HEK293 (cell line): ENCODE data around the gene BLVRA.

ENCODE experiments used
- BCL11A ChIP-seq: fragments of 450-650 bp; formaldehyde crosslinking; IDR thresholded peaks from 2 replicates; pipeline ENCODE4 v1.5.1; 2016; ENCODE audit warnings: low read depth, missing biosample characterization, missing genetic modification characterization
- HOXD13 ChIP-seq: sonication (generic); formaldehyde crosslinking; IDR thresholded peaks from 2 replicates; pipeline ENCODE4 v1.8.0; 2022; ENCODE audit warnings: missing genetic modification reagents, borderline replicate concordance
- KLF10 ChIP-seq: fragments of 450-650 bp; IDR thresholded peaks from 2 replicates; pipeline ENCODE4 v1.5.1; 2018; ENCODE audit warnings: missing biosample characterization, mild to moderate bottlenecking, missing genetic modification characterization
- KLF7 ChIP-seq: fragments of 450-650 bp; formaldehyde crosslinking; IDR thresholded peaks from 2 replicates; pipeline ENCODE4 v1.5.1; 2016; ENCODE audit warnings: missing biosample characterization, missing genetic modification characterization, borderline replicate concordance
- MZF1 ChIP-seq: fragments of 450-650 bp; formaldehyde crosslinking; IDR thresholded peaks from 2 replicates; pipeline ENCODE4 v1.5.1; 2017; ENCODE audit warnings: missing biosample characterization, missing genetic modification characterization, borderline replicate concordance
- OVOL3 ChIP-seq: fragments of 450-650 bp; formaldehyde crosslinking; IDR thresholded peaks from 2 replicates; pipeline ENCODE4 v1.5.1; 2016; ENCODE audit warnings: missing biosample characterization, missing genetic modification characterization
- SETDB1 ChIP-seq: IDR thresholded peaks from one replicate; pipeline ENCODE4 v1.6.1; 2017; ENCODE audit warnings: mild to moderate bottlenecking, low read length, moderate library complexity, mixed read lengths; ENCODE audit not compliant: insufficient read length
- YY1 ChIP-seq: fragments of 450-650 bp; formaldehyde crosslinking; IDR thresholded peaks from 2 replicates; pipeline ENCODE4 v1.5.1; 2018; ENCODE audit warnings: missing biosample characterization, missing genetic modification characterization
- YY2 ChIP-seq: fragments of 450-650 bp; formaldehyde crosslinking; IDR thresholded peaks from 2 replicates; pipeline ENCODE4 v1.5.1; 2016; ENCODE audit warnings: missing biosample characterization, missing genetic modification characterization
- ZNF133 ChIP-seq: fragments of 450-650 bp; formaldehyde crosslinking; IDR thresholded peaks from 2 replicates; pipeline ENCODE4 v1.5.1; 2016; ENCODE audit warnings: missing biosample characterization, missing genetic modification characterization
- ZNF138 ChIP-seq: fragments of 450-650 bp; formaldehyde crosslinking; IDR thresholded peaks from 2 replicates; pipeline ENCODE4 v1.5.1; 2016; ENCODE audit warnings: missing biosample characterization, missing genetic modification characterization, borderline replicate concordance
- ZNF157 ChIP-seq: fragments of 450-650 bp; formaldehyde crosslinking; IDR thresholded peaks from 2 replicates; pipeline ENCODE4 v1.5.1; 2016; ENCODE audit warnings: missing biosample characterization, missing genetic modification characterization
- ZNF350 ChIP-seq: fragments of 450-650 bp; formaldehyde crosslinking; IDR thresholded peaks from 2 replicates; pipeline ENCODE4 v1.5.0; 2017; ENCODE audit warnings: missing biosample characterization, mild to moderate bottlenecking, missing genetic modification characterization
- ZNF354C ChIP-seq: fragments of 450-650 bp; formaldehyde crosslinking; IDR thresholded peaks from 2 replicates; pipeline ENCODE4 v1.5.1; 2016; ENCODE audit warnings: missing biosample characterization, missing genetic modification characterization, low read depth, borderline replicate concordance
- ZNF416 ChIP-seq: fragments of 450-650 bp; formaldehyde crosslinking; IDR thresholded peaks from 2 replicates; pipeline ENCODE4 v1.5.1; 2016; ENCODE audit warnings: missing biosample characterization, missing genetic modification characterization
- ZNF423 ChIP-seq: fragments of 450-650 bp; formaldehyde crosslinking; IDR thresholded peaks from 2 replicates; pipeline ENCODE4 v1.5.1; 2016; ENCODE audit warnings: missing biosample characterization, missing genetic modification characterization
- ZNF473 ChIP-seq: fragments of 450-650 bp; formaldehyde crosslinking; IDR thresholded peaks from 2 replicates; pipeline ENCODE4 v1.5.1; 2017; ENCODE audit warnings: missing biosample characterization, missing genetic modification characterization
- ZNF501 ChIP-seq: fragments of 450-650 bp; formaldehyde crosslinking; IDR thresholded peaks from 2 replicates; pipeline ENCODE4 v1.5.1; 2016; ENCODE audit warnings: missing biosample characterization, missing genetic modification characterization
- ZNF544 ChIP-seq: fragments of 450-650 bp; formaldehyde crosslinking; IDR thresholded peaks from 2 replicates; pipeline ENCODE4 v1.5.0; 2017; ENCODE audit warnings: missing biosample characterization, missing genetic modification characterization
- ZNF560 ChIP-seq: fragments of 450-650 bp; formaldehyde crosslinking; IDR thresholded peaks from 2 replicates; pipeline ENCODE4 v1.5.1; 2017; ENCODE audit warnings: missing biosample characterization, missing genetic modification characterization, borderline replicate concordance
- ZNF571 ChIP-seq: fragments of 450-650 bp; formaldehyde crosslinking; IDR thresholded peaks from 2 replicates; pipeline ENCODE4 v1.5.0; 2017; ENCODE audit warnings: missing biosample characterization, missing genetic modification characterization
- ZNF585B ChIP-seq: fragments of 450-650 bp; formaldehyde crosslinking; IDR thresholded peaks from 2 replicates; pipeline ENCODE4 v1.5.1; 2016; ENCODE audit warnings: missing biosample characterization, missing genetic modification characterization
- ZNF610 ChIP-seq: fragments of 450-650 bp; formaldehyde crosslinking; IDR thresholded peaks from 2 replicates; pipeline ENCODE4 v1.5.1; 2016; ENCODE audit warnings: missing biosample characterization, missing genetic modification characterization, borderline replicate concordance
- ZNF660 ChIP-seq: fragments of 450-650 bp; IDR thresholded peaks from 2 replicates; pipeline ENCODE4 v1.5.1; 2018; ENCODE audit warnings: missing biosample characterization, mild to moderate bottlenecking, missing genetic modification characterization
- ZSCAN16 ChIP-seq: fragments of 450-650 bp; formaldehyde crosslinking; IDR thresholded peaks from 2 replicates; pipeline ENCODE4 v1.5.1; 2016; ENCODE audit warnings: missing biosample characterization, missing genetic modification characterization
- TF ChIP-seq, protein P1 (sequence below): fragments of 450-650 bp; formaldehyde crosslinking; IDR thresholded peaks from 2 replicates; pipeline ENCODE4 v1.5.1; 2016; ENCODE audit warnings: missing biosample characterization, missing genetic modification characterization
- TF ChIP-seq, protein P2 (sequence below): fragments of 450-650 bp; formaldehyde crosslinking; IDR thresholded peaks from 2 replicates; pipeline ENCODE4 v1.5.1; 2016; ENCODE audit warnings: missing biosample characterization, missing genetic modification characterization
- TF ChIP-seq, protein P3 (sequence below): fragments of 450-650 bp; formaldehyde crosslinking; IDR thresholded peaks from 2 replicates; pipeline ENCODE4 v1.5.1; 2016; ENCODE audit warnings: missing biosample characterization, missing genetic modification characterization
- TF ChIP-seq, protein P4 (sequence below): fragments of 450-650 bp; formaldehyde crosslinking; conservative IDR thresholded peaks from 2 replicates; pipeline ENCODE4 v1.5.1; 2016; ENCODE audit warnings: low read depth, missing biosample characterization, missing genetic modification characterization
- TF ChIP-seq, protein P5 (sequence below): fragments of 450-650 bp; formaldehyde crosslinking; IDR thresholded peaks from 2 replicates; pipeline ENCODE4 v1.5.1; 2016; ENCODE audit warnings: missing biosample characterization, missing genetic modification characterization

BLVRA gene

DNA sequence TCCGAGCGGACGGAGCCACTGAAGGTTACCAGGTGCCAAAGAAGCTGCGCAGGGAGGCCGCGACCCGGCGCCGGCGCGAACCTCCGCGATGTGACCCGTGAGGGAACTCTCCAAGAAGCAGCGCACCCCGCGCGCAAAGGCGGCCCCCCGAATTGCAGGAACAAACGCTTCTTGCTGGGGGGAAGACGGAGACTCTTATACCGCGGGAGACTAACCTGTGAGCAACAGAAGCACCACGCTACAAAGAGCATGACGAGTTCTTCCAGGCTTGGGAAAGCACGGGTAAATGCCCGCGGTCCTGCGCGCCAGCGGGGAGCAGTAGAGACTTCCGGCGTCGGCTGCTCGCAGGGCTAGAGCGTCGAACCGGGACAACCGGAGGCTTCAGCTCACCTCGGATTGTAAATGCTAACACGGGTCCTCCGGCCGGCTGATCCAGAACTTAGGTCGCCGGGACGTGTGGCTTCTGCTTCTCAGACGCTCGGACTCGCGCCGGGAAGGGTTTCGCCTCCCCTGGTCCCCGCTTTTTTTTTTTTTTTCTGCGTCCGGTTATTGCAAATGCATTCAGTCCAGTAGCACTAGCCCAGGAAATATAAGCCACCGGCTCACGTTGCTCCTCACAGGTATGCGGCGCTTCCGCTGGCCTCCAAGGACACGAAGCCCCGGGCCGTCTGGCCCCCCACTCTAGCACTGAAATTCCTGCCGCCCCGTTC, 29.1 kb upstream of the BLVRA start, which contains the start of gene COA1 (continued):
- TF ChIP-seq ZNF660 (tag by site-specific recombination) = peak; percentile 89
- TF ChIP-seq ZNF571 (tag by site-specific recombination) = no peak
- TF ChIP-seq ZSCAN16 (tag by site-specific recombination) = 0 out of 2 replicates have a peak, but pooled peaks have one; percentile 8
- TF ChIP-seq BCL11A (tag by site-specific recombination) = no peak; the same call in 1 of the 2 replicates
- TF ChIP-seq ZNF133 (tag by site-specific recombination) = no peak
- no peak for TF ChIP-seq ZNF350 (tag by site-specific recombination)
- TF ChIP-seq, protein P1, sequence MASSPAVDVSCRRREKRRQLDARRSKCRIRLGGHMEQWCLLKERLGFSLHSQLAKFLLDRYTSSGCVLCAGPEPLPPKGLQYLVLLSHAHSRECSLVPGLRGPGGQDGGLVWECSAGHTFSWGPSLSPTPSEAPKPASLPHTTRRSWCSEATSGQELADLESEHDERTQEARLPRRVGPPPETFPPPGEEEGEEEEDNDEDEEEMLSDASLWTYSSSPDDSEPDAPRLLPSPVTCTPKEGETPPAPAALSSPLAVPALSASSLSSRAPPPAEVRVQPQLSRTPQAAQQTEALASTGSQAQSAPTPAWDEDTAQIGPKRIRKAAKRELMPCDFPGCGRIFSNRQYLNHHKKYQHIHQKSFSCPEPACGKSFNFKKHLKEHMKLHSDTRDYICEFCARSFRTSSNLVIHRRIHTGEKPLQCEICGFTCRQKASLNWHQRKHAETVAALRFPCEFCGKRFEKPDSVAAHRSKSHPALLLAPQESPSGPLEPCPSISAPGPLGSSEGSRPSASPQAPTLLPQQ = 0 out of 2 replicates have a peak, but pooled peaks have one; percentile 76
- no peak for TF ChIP-seq ZNF473 (tag by site-specific recombination)
- TF ChIP-seq ZNF560 = no peak
- peak; percentile 83 for TF ChIP-seq ZNF501 (tag by site-specific recombination)
- TF ChIP-seq ZNF138 = no peak
- TF ChIP-seq YY1 (tag by site-specific recombination) = no peak
- TF ChIP-seq ZNF423 (tag by site-specific recombination) = no peak
- TF ChIP-seq ZNF544 (tag by site-specific recombination) = no peak
- peak; percentile 12; the same call in 1 of the 2 replicates for TF ChIP-seq OVOL3 (tag by site-specific recombination)
- TF ChIP-seq, protein P2, sequence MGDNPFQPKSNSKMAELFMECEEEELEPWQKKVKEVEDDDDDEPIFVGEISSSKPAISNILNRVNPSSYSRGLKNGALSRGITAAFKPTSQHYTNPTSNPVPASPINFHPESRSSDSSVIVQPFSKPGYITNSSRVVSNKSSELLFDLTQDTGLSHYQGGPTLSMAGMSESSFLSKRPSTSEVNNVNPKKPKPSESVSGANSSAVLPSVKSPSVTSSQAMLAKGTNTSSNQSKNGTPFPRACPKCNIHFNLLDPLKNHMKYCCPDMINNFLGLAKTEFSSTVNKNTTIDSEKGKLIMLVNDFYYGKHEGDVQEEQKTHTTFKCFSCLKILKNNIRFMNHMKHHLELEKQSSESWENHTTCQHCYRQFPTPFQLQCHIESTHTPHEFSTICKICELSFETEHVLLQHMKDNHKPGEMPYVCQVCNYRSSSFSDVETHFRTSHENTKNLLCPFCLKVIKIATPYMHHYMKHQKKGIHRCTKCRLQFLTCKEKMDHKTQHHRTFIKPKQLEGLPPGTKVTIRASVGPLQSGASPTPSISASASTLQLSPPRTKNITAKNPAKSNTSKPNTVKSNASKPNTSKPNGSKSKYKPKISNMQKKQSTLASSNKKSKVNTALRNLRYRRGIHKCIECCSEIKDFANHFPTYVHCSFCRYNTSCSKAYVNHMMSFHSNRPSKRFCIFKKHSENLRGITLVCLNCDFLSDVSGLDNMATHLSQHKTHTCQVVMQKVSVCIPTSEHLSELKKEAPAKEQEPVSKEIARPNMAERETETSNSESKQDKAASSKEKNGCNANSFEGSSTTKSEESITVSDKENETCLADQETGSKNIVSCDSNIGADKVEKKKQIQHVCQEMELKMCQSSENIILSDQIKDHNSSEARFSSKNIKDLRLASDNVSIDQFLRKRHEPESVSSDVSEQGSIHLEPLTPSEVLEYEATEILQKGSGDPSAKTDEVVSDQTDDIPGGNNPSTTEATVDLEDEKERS (tag by site-specific recombination) = no peak
- peak; percentile 57; the same call in 1 of the 2 replicates for TF ChIP-seq ZNF610 (tag by site-specific recombination)
- TF ChIP-seq ZNF157 (tag by site-specific recombination) = no peak
- no peak for TF ChIP-seq KLF10
- TF ChIP-seq, protein P3, sequence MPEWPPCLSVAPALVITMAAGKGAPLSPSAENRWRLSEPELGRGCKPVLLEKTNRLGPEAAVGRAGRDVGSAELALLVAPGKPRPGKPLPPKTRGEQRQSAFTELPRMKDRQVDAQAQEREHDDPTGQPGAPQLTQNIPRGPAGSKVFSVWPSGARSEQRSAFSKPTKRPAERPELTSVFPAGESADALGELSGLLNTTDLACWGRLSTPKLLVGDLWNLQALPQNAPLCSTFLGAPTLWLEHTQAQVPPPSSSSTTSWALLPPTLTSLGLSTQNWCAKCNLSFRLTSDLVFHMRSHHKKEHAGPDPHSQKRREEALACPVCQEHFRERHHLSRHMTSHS = no peak
- no peak for TF ChIP-seq SETDB1
- 0 out of 2 replicates have a peak, but pooled peaks have one; percentile 45 for TF ChIP-seq YY2
- TF ChIP-seq MZF1 (tag by site-specific recombination) = no peak
- no peak for TF ChIP-seq ZNF354C
- no peak for TF ChIP-seq HOXD13 (CRISPR knock-in tag)
- TF ChIP-seq, protein P4, sequence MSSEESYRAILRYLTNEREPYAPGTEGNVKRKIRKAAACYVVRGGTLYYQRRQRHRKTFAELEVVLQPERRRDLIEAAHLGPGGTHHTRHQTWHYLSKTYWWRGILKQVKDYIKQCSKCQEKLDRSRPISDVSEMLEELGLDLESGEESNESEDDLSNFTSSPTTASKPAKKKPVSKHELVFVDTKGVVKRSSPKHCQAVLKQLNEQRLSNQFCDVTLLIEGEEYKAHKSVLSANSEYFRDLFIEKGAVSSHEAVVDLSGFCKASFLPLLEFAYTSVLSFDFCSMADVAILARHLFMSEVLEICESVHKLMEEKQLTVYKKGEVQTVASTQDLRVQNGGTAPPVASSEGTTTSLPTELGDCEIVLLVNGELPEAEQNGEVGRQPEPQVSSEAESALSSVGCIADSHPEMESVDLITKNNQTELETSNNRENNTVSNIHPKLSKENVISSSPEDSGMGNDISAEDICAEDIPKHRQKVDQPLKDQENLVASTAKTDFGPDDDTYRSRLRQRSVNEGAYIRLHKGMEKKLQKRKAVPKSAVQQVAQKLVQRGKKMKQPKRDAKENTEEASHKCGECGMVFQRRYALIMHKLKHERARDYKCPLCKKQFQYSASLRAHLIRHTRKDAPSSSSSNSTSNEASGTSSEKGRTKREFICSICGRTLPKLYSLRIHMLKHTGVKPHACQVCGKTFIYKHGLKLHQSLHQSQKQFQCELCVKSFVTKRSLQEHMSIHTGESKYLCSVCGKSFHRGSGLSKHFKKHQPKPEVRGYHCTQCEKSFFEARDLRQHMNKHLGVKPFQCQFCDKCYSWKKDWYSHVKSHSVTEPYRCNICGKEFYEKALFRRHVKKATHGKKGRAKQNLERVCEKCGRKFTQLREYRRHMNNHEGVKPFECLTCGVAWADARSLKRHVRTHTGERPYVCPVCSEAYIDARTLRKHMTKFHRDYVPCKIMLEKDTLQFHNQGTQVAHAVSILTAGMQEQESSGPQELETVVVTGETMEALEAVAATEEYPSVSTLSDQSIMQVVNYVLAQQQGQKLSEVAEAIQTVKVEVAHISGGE (tag by site-specific recombination) = peak; percentile 93
- TF ChIP-seq ZNF416 (tag by site-specific recombination) = no peak
- no peak for TF ChIP-seq ZNF585B (tag by site-specific recombination)
- TF ChIP-seq, protein P5, sequence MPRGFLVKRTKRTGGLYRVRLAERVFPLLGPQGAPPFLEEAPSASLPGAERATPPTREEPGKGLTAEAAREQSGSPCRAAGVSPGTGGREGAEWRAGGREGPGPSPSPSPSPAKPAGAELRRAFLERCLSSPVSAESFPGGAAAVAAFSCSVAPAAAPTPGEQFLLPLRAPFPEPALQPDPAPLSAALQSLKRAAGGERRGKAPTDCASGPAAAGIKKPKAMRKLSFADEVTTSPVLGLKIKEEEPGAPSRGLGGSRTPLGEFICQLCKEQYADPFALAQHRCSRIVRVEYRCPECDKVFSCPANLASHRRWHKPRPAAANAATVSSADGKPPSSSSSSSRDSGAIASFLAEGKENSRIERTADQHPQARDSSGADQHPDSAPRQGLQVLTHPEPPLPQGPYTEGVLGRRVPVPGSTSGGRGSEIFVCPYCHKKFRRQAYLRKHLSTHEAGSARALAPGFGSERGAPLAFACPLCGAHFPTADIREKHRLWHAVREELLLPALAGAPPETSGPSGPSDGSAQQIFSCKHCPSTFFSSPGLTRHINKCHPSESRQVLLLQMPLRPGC = peak; percentile 49; the same call in 1 of the 2 replicates
- peak; percentile 21; the same call in 1 of the 2 replicates for TF ChIP-seq KLF7
